H9 (cell line): Measurements from ENCODE around the gene APBB2. TPM values are rescaled to one million over a fixed set of nuclear protein-coding genes. Genes with fewer than 3 reads are reported as not detected.

Source experiments
- DNase-seq: peaks from one replicate; pipeline ENCODE4 v3.0.0-alpha.2; 2017
- H2AFZ ChIP-seq: one replicate; pipeline ENCODE4 v1.6.1; 2013; ENCODE audit warnings: mild to moderate bottlenecking, low read length, control low read depth, moderate library complexity
- H2AK5ac ChIP-seq: 2 replicates; pipeline ENCODE4 v1.6.1; 2013; ENCODE audit warnings: low read length, control low read depth, mixed read lengths; ENCODE audit not compliant: insufficient read length
- H2BK120ac ChIP-seq: one replicate; pipeline ENCODE4 v1.6.1; 2013; ENCODE audit warnings: low read depth, mild to moderate bottlenecking, low read length, control low read depth, inconsistent platforms; ENCODE audit not compliant: poor library complexity, severe bottlenecking
- H2BK12ac ChIP-seq: 2 replicates; pipeline ENCODE4 v1.6.1; 2013; ENCODE audit warnings: low read length, control low read depth, mixed read lengths, low read depth; ENCODE audit not compliant: insufficient read length
- H2BK15ac ChIP-seq: 2 replicates; pipeline ENCODE4 v1.6.1; 2013; ENCODE audit warnings: low read depth, low read length, control low read depth
- H2BK20ac ChIP-seq: one replicate; pipeline ENCODE4 v1.6.1; 2013; ENCODE audit warnings: low read depth, mild to moderate bottlenecking, low read length, control low read depth, inconsistent platforms; ENCODE audit not compliant: poor library complexity, severe bottlenecking
- H2BK5ac ChIP-seq: 2 replicates; pipeline ENCODE4 v1.6.1; 2013; ENCODE audit warnings: low read length, control low read depth, mixed read lengths; ENCODE audit not compliant: insufficient read length
- H3K14ac ChIP-seq: 2 replicates; pipeline ENCODE4 v1.6.1; 2013; ENCODE audit warnings: low read length, control low read depth; ENCODE audit not compliant: insufficient read depth
- H3K18ac ChIP-seq: 2 replicates; pipeline ENCODE4 v1.6.1; 2013; ENCODE audit warnings: low read depth, mild to moderate bottlenecking, mixed read lengths, low read length, control low read depth; ENCODE audit not compliant: insufficient read length
- H3K23ac ChIP-seq: 2 replicates; pipeline ENCODE4 v1.6.1; 2013; ENCODE audit warnings: low read length, control low read depth, mixed read lengths, low read depth; ENCODE audit not compliant: insufficient read length
- H3K23me2 ChIP-seq: 2 replicates; pipeline ENCODE4 v1.6.1; 2013; ENCODE audit warnings: low read depth, mild to moderate bottlenecking, mixed read lengths, low read length, control low read depth; ENCODE audit not compliant: insufficient read length, poor library complexity, severe bottlenecking
- H3K27ac ChIP-seq: 2 replicates; pipeline ENCODE4 v1.5.1; 2013; ENCODE audit warnings: low read length, control low read depth, mixed read lengths, low read depth; ENCODE audit not compliant: insufficient read length
- H3K27me3 ChIP-seq: 2 replicates; pipeline ENCODE4 v1.6.1; 2013; ENCODE audit warnings: low read length, control low read depth, inconsistent platforms; ENCODE audit not compliant: insufficient read depth
- H3K4ac ChIP-seq: 2 replicates; pipeline ENCODE4 v1.6.1; 2013; ENCODE audit warnings: low read depth, mild to moderate bottlenecking, control low read depth, inconsistent platforms, low read length, moderate library complexity
- H3K4me1 ChIP-seq: 2 replicates; pipeline ENCODE4 v1.6.1; 2013; ENCODE audit warnings: low read length, control low read depth, inconsistent platforms; ENCODE audit not compliant: insufficient read depth
- H3K4me2 ChIP-seq: 2 replicates; pipeline ENCODE4 v1.6.1; 2013; ENCODE audit warnings: low read length, control low read depth, mixed read lengths; ENCODE audit not compliant: insufficient read length, insufficient read depth
- H3K56ac ChIP-seq: 2 replicates; pipeline ENCODE4 v1.6.1; 2013; ENCODE audit warnings: low read depth, mild to moderate bottlenecking, mixed read lengths, low read length, control low read depth; ENCODE audit not compliant: insufficient read length
- H3K79me1 ChIP-seq: 2 replicates; pipeline ENCODE4 v1.6.1; 2013; ENCODE audit warnings: low read depth, mild to moderate bottlenecking, moderate library complexity, low read length, control low read depth, inconsistent platforms; ENCODE audit not compliant: insufficient read depth, poor library complexity, severe bottlenecking
- H3K79me2 ChIP-seq: 2 replicates; pipeline ENCODE4 v1.6.1; 2013; ENCODE audit warnings: low read length, control low read depth, inconsistent platforms; ENCODE audit not compliant: insufficient read depth
- H3K9ac ChIP-seq: 2 replicates; pipeline ENCODE4 v1.6.1; 2013; ENCODE audit warnings: low read length, control low read depth, mixed read lengths; ENCODE audit not compliant: insufficient read length; ENCODE audit errors: extremely low read depth
- H3K9me3 ChIP-seq: one replicate; pipeline ENCODE4 v1.6.1; 2013; ENCODE audit warnings: low read depth, low read length, inconsistent platforms; ENCODE audit not compliant: control insufficient read depth
- H3T11ph ChIP-seq: one replicate; pipeline ENCODE4 v1.6.1; 2013; ENCODE audit warnings: mild to moderate bottlenecking, low read length, control low read depth, inconsistent platforms
- H4K20me1 ChIP-seq: one replicate; pipeline ENCODE4 v1.6.1; 2013; ENCODE audit not compliant: control insufficient read depth, insufficient read length, insufficient read depth
- H4K5ac ChIP-seq: 2 replicates; pipeline ENCODE4 v1.6.1; 2013; ENCODE audit warnings: low read depth, mild to moderate bottlenecking, mixed read lengths, low read length, control low read depth; ENCODE audit not compliant: insufficient read length
- H4K8ac ChIP-seq: replicated peaks from 2 replicates; pipeline ENCODE4 v1.6.1; 2013; ENCODE audit warnings: low read length, control low read depth, mixed read lengths, low read depth; ENCODE audit not compliant: insufficient read length
- H4K91ac ChIP-seq: 2 replicates; pipeline ENCODE4 v1.6.1; 2013; ENCODE audit warnings: low read depth, mild to moderate bottlenecking, moderate library complexity, mixed read lengths, low read length, control low read depth; ENCODE audit not compliant: insufficient read length
- H3K27ac Mint-ChIP-seq, 3 experiments: 2 replicates in 2 of 3; 3 replicates in 1 of 3; pipeline ENCODE4 v1.8.0; 2020 to 2021; ENCODE audit warnings: mixed read lengths in 3 of 3, mild to moderate bottlenecking in 1 of 3, moderate library complexity in 1 of 3
- H3K27me3 Mint-ChIP-seq: 2 replicates; pipeline ENCODE4 v1.8.0; 2021; ENCODE audit warnings: low read depth, mild to moderate bottlenecking, moderate library complexity, mixed read lengths
- H3K36me3 Mint-ChIP-seq, 3 experiments: 2 replicates in 2 of 3; 3 replicates in 1 of 3; pipeline ENCODE4 v1.8.0; 2020 to 2021; ENCODE audit warnings: low read depth in 3 of 3, mixed read lengths in 3 of 3; ENCODE audit not compliant: insufficient read depth in 1 of 3
- H3K4me1 Mint-ChIP-seq, 2 experiments: 2 replicates each; pipeline ENCODE4 v1.8.0; 2020; ENCODE audit warnings: mixed read lengths in 2 of 2
- H3K4me3 Mint-ChIP-seq, 2 experiments: 2 replicates in 1 of 2; 3 replicates in 1 of 2; pipeline ENCODE4 v1.8.0; 2020 to 2021; ENCODE audit warnings: mild to moderate bottlenecking in 2 of 2, mixed read lengths in 2 of 2, moderate library complexity in 1 of 2
- H3K9me3 Mint-ChIP-seq, 2 experiments: 2 replicates in 1 of 2; 3 replicates in 1 of 2; pipeline ENCODE4 v1.8.0; 2020; ENCODE audit warnings: mild to moderate bottlenecking in 2 of 2, mixed read lengths in 2 of 2, moderate library complexity in 1 of 2
- CTCF ChIP-seq: fragments of 200-600 bp; sonication (generic); conservative IDR thresholded peaks from 3 replicates; pipeline ENCODE4 v1.8.0; 2021; ENCODE audit warnings: antibody characterized with exemption, mild to moderate bottlenecking
- WGBS: extraction: QIAGEN DNeasy Blood & Tissue Kit; methylation state at CpG from one replicate; pipeline ENCODE4 v1.1.7; 2013; ENCODE audit warnings: missing lambda C conversion rate, low lambda C conversion rate, mixed read lengths; ENCODE audit not compliant: insufficient read length; ENCODE audit errors: extremely low coverage; 5-methylcytosine and 5-hydroxymethylcytosine counted together
- total RNA-seq: library from RNA; stranded (reverse); gene quantifications from 2 replicates; pipeline ENCODE4 v1.2.1, GENCODE V29; 2021

Gene APBB2
- total RNA-seq, 1 experiment from 2014 or later, result 39.6 TPM

GRCh38 chr4:40890199-40890598 lies 324.1 kb downstream of the APBB2 start:
- Histone ChIP-seq H2AK5ac (no peak overlapping the region), H2BK20ac (no peak overlapping the region), H4K91ac (no peak overlapping the region), H3T11ph (no peak overlapping the region), H3K56ac (no peak overlapping the region), H3K9me3 (no peaks in the 10 kb centered on the region), H4K5ac (no peak overlapping the region), H3K18ac (peak overlapping the region; percentile 31), H4K20me1 (no peaks in the 10 kb centered on the region), H3K14ac (no peak overlapping the region), H4K8ac (no peak overlapping the region), H3K4me2 (no peak overlapping the region), H2BK12ac (no peak overlapping the region), H3K4ac (no peak overlapping the region), H3K27me3 (no peaks in the 10 kb centered on the region), H2BK5ac (no peak overlapping the region), H2AFZ (no peak overlapping the region), H3K23ac (no peak overlapping the region), H2BK15ac (no peak overlapping the region; the same call in 1 of the 2 replicates), H3K79me1 (no peaks in the 10 kb centered on the region), H3K4me1 (no peaks in the 10 kb centered on the region), H3K23me2 (no peaks in the 10 kb centered on the region), H3K9ac (no peak overlapping the region), H3K79me2 (no peaks in the 10 kb centered on the region), H2BK120ac (no peak overlapping the region), H3K27ac (no peak overlapping the region)
- Mint-ChIP-seq H3K9me3 (no peaks in the 10 kb centered on the region), H3K27ac (no peak overlapping the region), H3K4me1 (no peaks in the 10 kb centered on the region), H3K27me3 (no peaks in the 10 kb centered on the region), H3K36me3 (peaks cover 0 to 5% (median 2%) of the 10 kb centered on the region in 3 experiments; a peak in 2 of 7 replicates), H3K4me3 (no peak overlapping the region)
- no peak for TF ChIP-seq CTCF
- no peak for DNase-seq
- WGBS, result no CpG with 5 or more reads among the region's 18 CpGs
